Measurements from ENCODE around the gene SLC16A11. TPM values are rescaled to one million over a fixed set of nuclear protein-coding genes. Genes with fewer than 3 reads are reported as not detected.

Gene SLC16A11
- total and polyA plus RNA-seq, 2 of the 4 experiments (the other 2 are of a cell fraction), result not detected

DNA sequence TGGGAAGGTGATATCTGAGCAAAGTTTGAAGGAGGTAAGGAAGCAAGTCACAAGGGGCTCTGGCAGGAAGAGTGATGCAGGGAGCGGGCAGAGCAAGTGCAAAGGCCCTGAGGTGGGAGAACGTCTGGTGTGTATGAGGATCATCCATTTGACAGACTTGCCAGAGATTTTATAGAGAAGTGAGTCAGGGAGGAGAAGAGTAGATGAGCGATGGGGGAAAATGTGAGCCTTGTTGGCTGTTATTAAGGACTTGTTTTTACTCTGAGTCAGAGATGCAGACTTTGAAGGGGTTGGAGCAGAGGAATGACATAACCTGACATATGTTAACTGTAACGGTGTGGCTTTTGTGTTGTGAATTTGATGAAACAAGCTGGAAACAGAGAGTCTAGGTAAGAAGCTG is 39.7 kb upstream of the SLC16A11 start:
- H2AK9ac ChIP-seq (replicated peaks; ENCODE audit: low read depth, low read length, poor library complexity), result no peak overlapping the region
- no peak for ATAC-seq (ENCODE audit: low read depth)
- H3K23ac ChIP-seq (ENCODE audit: low read depth, low read length), result no peak overlapping the region
- BruUV-seq (replicated peaks), result no TSS peak
- H3K4me1 ChIP-seq (ENCODE audit: control insufficient read depth, insufficient read depth, low read length), result no peaks in the 10 kb centered on the region
- H4K5ac ChIP-seq (ENCODE audit: low read depth, low read length), result no peak overlapping the region
- dilution Hi-C loops (cut with HindIII; ENCODE audit: low sequenced_read_pairs, unreplicated experiment), result no loop called here
- ChIA-PET CTCF (no interaction called here), POLR2A (ENCODE audit: unreplicated experiment) (no interaction called here)
- no peak overlapping the region for H2BK20ac ChIP-seq (ENCODE audit: low read depth, low read length)
- no peak overlapping the region for H4K8ac ChIP-seq (ENCODE audit: low read depth in 2 of 2, low read length in 2 of 2)
- no peaks in the 10 kb centered on the region for H3K9me3 ChIP-seq (ENCODE audit: control insufficient read depth, insufficient read depth, low read length)
- H2AK5ac ChIP-seq (ENCODE audit: low read depth, low read length), result no peak overlapping the region
- H4K20me1 ChIP-seq (ENCODE audit: insufficient read depth, low read length), result no peaks in the 10 kb centered on the region
- H3K4me3 ChIP-seq (ENCODE audit: insufficient read depth, low read depth, low read length), result no peak overlapping the region
- no peak overlapping the region for H2BK120ac ChIP-seq (ENCODE audit: low read depth, low read length)
- H3K9ac ChIP-seq (ENCODE audit: low read depth, low read length), result no peak overlapping the region
- no peaks in the 10 kb centered on the region for H3K9me1 ChIP-seq (ENCODE audit: insufficient read depth, low read length)
- H3K79me1 ChIP-seq (ENCODE audit: low read depth in 1 of 2, low read length in 2 of 2), result no peaks in the 10 kb centered on the region
- TF ChIP-seq POLR2A (IDR thresholded peaks at IDR 0.05; ENCODE audit: low read depth, low read length), result no peak
- TF ChIP-seq RFX5 (IDR thresholded peaks at IDR 0.05; ENCODE audit: low read depth, low read length), result no peak
- TF ChIP-seq CTCF (conservative IDR thresholded peaks at IDR 0.05; ENCODE audit: low read depth, low read length), result no peak
- TF ChIP-seq NFE2L2 (IDR thresholded peaks at IDR 0.05; ENCODE audit: low read depth, low read length), result no peak
- TF ChIP-seq FOS (IDR thresholded peaks at IDR 0.05; ENCODE audit: low read depth, low read length), result no peak
- TF ChIP-seq CEBPB (IDR thresholded peaks at IDR 0.05; ENCODE audit: low read depth, low read length), result no peak
- no peak overlapping the region for H2BK5ac ChIP-seq (ENCODE audit: low read depth, low read length, poor library complexity, severe bottlenecking)
- 48% methylated on average over 4 of the region's 4 CpGs; no CpG with 5 or more reads in 1 of the 2 experiments for WGBS, 2 experiments (ENCODE audit: extremely low coverage in 2 of 2, insufficient read length in 1 of 2)
- no peak overlapping the region for H3K27ac ChIP-seq (ENCODE audit: insufficient read depth, low read length)
- no peak overlapping the region for H3K4ac ChIP-seq (ENCODE audit: low read depth, low read length)
- intact Hi-C loops (cut with micrococcal nuclease), result no loop called here
- no peak overlapping the region for H4K91ac ChIP-seq (ENCODE audit: insufficient read depth, low read depth, low read length)
- H3K27me3 ChIP-seq (ENCODE audit: control insufficient read depth, insufficient read depth, low read length), result peaks cover 8% of the 10 kb centered on the region
- no peak overlapping the region for H3K14ac ChIP-seq (replicated peaks; ENCODE audit: low read depth, low read length)
- no peak overlapping the region for H3K4me2 ChIP-seq (ENCODE audit: low read depth, low read length)
- H3K18ac ChIP-seq (ENCODE audit: low read depth, low read length), result no peak overlapping the region
- no peak overlapping the region for H2BK15ac ChIP-seq (ENCODE audit: low read depth, low read length)
- peak; percentile 17 for DNase-seq
- in situ Hi-C loops (cut with MboI; ENCODE audit: low sequenced_read_pairs), result no loop called here
- H2AFZ ChIP-seq (replicated peaks; ENCODE audit: low read length, poor library complexity), result no peak overlapping the region
- H3K36me3 ChIP-seq (ENCODE audit: control insufficient read depth, insufficient read depth, low read length), result no peaks in the 10 kb centered on the region
- H3K56ac ChIP-seq (ENCODE audit: extremely low read depth, insufficient read depth, low read length), result no peak overlapping the region

All from IMR-90 (cell line).